HUES6 (cell line): Measurements from ENCODE around the gene NDUFB5.
A peak's percentile ranks its signal among the peaks of the same experiment; 100 is the strongest.

Experiments used
- H3K27ac ChIP-seq: 2 replicates; pipeline ENCODE4 v1.7.0; 2013; ENCODE audit warnings: low read depth, mild to moderate bottlenecking, low read length, inconsistent platforms
- H3K27me3 ChIP-seq: 2 replicates; pipeline ENCODE4 v1.6.1; 2013; ENCODE audit warnings: low read length; ENCODE audit not compliant: control insufficient read depth, insufficient read depth
- H3K36me3 ChIP-seq: 2 replicates; pipeline ENCODE4 v1.6.1; 2013; ENCODE audit warnings: low read length; ENCODE audit not compliant: control insufficient read depth, insufficient read depth
- H3K4me1 ChIP-seq: 2 replicates; pipeline ENCODE4 v1.6.1; 2013; ENCODE audit warnings: low read length; ENCODE audit not compliant: control insufficient read depth, insufficient read depth
- H3K4me3 ChIP-seq: 2 replicates; pipeline ENCODE4 v1.5.1; 2013; ENCODE audit warnings: low read depth, low read length
- H3K9ac ChIP-seq: one replicate; pipeline ENCODE4 v1.6.1; 2013; ENCODE audit warnings: mild to moderate bottlenecking, low read length
- H3K9me3 ChIP-seq: 2 replicates; pipeline ENCODE4 v1.6.1; 2013; ENCODE audit warnings: low read depth, low read length; ENCODE audit not compliant: control insufficient read depth, insufficient read depth

NDUFB5 gene

DNA sequence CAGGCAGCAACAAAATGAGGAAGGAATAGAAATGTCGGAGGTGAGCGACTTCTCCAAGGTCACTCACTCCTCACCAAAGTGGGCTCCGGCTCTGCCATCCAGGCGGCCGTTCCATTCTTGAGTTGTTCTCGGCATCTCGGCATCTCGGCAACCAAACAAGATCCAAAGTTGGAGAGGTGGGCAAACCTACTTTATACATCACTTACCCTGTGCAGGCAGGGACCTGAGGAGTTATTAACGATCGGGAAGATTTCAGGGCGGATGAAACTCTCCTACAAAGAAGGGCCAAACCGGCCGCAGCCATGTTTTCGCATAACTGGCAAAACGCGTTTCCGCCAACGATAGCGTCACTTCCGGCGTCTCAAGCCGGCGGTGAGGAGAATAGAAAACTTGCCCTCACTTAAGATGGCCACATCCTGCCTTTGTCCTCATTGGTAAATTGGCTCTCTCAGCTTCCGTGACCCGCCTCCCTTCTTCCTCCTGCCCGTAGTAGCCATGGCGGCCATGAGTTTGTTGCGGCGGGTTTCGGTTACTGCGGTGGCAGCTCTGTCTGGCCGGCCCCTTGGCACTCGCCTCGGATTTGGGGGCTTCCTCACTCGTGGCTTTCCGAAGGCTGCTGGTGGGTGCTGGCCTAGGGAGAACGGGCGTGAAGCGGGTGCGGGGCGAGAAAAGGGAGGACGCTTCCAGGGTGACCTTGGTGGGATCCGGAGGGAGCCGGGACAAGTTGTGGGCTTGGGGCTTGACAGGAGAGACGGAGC, at the start of gene NDUFB5, which contains the start of gene MRPL47:
Gene NDUFB5, plus strand, starts transcription at position 474 of the 758 bp plus-strand sequence. Its CDS starts 22 bp downstream, at position 496.
Gene MRPL47, minus strand, starts transcription at position 318 of the 758 bp plus-strand sequence. Its CDS starts 14 bp downstream, at position 304.
- H3K36me3 ChIP-seq: peaks cover 32% of the 10 kb centered on the region
- H3K9ac ChIP-seq: peak within 1 kb of the TSS; percentile 84
- H3K4me3 ChIP-seq: peak within 1 kb of the TSS; percentile 77
- H3K9me3 ChIP-seq: no peaks in the 10 kb centered on the region
- H3K27ac ChIP-seq: peak within 1 kb of the TSS; percentile 78
- peaks cover 5% of the 10 kb centered on the region; the same call in 1 of the 2 replicates for H3K4me1 ChIP-seq
- H3K27me3 ChIP-seq: no peaks in the 10 kb centered on the region

DNA sequence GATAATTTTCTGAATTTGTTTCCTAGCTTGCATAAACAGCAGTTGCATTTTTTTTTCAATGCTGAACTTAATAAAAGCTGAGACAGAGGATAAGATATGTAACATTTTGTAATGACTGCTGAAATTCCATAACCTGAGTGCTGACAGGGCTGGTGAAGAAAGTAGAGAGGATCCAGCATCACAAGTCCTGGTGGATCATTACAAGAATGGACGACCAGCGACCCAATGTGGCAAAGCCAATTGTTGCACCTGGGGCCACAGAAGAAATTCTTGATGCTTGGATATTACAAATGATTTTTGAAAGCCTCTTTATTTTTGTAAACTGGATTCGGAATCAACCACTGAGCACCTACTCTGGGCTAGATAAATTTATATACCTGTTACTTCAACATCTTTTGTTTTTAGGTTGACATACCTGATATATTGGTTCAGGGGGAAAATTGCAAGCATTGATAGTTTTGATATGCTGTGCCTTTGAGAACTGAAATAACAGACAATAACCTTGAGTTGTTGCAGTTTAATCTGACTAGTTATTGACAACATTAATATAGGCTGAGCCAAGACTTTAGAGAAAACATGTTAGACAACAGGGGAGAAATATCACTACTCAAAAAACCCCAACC, 45.7 kb upstream of the NDUFB5 start:
- H3K4me1 ChIP-seq: no peaks in the 10 kb centered on the region; the same call in 1 of the 2 replicates
- no peaks in the 10 kb centered on the region for H3K27me3 ChIP-seq
- no peak overlapping the region for H3K27ac ChIP-seq
- H3K4me3 ChIP-seq: no peak overlapping the region
- no peak overlapping the region for H3K9ac ChIP-seq
- no peaks in the 10 kb centered on the region for H3K9me3 ChIP-seq
- no peaks in the 10 kb centered on the region for H3K36me3 ChIP-seq

- Histone ChIP-seq H3K27ac (no peak overlapping the region), H3K4me3 (no peak overlapping the region), H3K9me3 (no peaks in the 10 kb centered on the region), H3K4me1 (no peaks in the 10 kb centered on the region; the same call in 1 of the 2 replicates), H3K9ac (no peak overlapping the region), H3K27me3 (no peaks in the 10 kb centered on the region), H3K36me3 (no peaks in the 10 kb centered on the region)
Measured at GRCh38 chr3:179560791-179561190, 43.8 kb upstream of the NDUFB5 start.

DNA sequence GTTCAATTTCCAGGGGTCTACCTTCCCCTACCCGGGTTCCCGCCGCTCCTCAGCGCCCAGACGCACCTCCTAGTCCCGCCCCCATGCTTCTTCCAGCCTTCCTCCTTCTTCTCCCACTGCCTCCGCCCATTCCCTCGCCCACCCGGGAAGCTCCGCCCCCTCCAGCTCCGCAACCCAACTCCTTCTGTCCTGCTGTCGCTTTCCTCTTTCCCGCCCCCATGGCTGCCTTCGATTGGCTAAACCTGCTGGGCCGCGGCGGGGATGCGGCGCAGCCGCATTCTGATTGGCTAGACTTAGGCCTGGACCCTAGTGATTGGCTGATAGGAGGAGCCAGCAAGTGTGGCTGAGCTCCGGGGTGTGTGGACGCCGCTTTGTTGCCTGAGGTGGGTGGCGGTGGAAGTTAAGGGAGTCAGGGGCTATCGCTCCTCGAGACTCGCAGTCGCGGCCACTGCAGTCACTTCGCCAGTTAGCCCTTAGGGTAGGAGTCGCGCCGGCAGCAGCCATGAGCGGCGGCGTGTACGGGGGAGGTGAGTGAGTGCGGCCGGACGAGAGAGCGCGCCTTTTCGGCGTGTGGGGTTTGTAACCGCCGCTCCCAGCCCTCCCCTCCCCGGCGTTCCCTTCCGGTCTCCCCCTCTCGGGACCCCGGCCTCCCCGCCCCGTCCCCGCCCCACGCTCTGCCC, 41.9 kb upstream of the NDUFB5 start, which contains the start of gene ACTL6A:
Gene ACTL6A, plus strand, starts transcription at position 336 of the 680 bp plus-strand sequence. Its CDS starts 167 bp downstream, at position 503.
- Histone ChIP-seq H3K4me3 (peak within 1 kb of the TSS; percentile 96), H3K9ac (peak within 1 kb of the TSS; percentile 98), H3K27ac (peak within 1 kb of the TSS; percentile 78; the same call in 1 of the 2 replicates), H3K9me3 (no peaks in the 10 kb centered on the region), H3K4me1 (no peaks in the 10 kb centered on the region; the same call in 1 of the 2 replicates), H3K27me3 (no peaks in the 10 kb centered on the region), H3K36me3 (no peaks in the 10 kb centered on the region)

GRCh38 chr3:179563271-179563783, 41.3 kb upstream of the NDUFB5 start:
- Histone ChIP-seq H3K27ac (peak overlapping the region; percentile 27; the same call in 1 of the 2 replicates), H3K9ac (peak overlapping the region; percentile 98), H3K4me1 (no peaks in the 10 kb centered on the region; the same call in 1 of the 2 replicates), H3K36me3 (no peaks in the 10 kb centered on the region), H3K4me3 (peak overlapping the region; percentile 96), H3K27me3 (no peaks in the 10 kb centered on the region), H3K9me3 (no peaks in the 10 kb centered on the region)

GRCh38 chr3:179565496-179565895, 39.1 kb upstream of the NDUFB5 start:
- peaks cover 16% of the 10 kb centered on the region for H3K36me3 ChIP-seq
- no peaks in the 10 kb centered on the region for H3K9me3 ChIP-seq
- no peaks in the 10 kb centered on the region; the same call in 1 of the 2 replicates for H3K4me1 ChIP-seq
- no peak overlapping the region for H3K4me3 ChIP-seq
- no peak overlapping the region for H3K27ac ChIP-seq
- H3K27me3 ChIP-seq: no peaks in the 10 kb centered on the region
- no peak overlapping the region for H3K9ac ChIP-seq

DNA sequence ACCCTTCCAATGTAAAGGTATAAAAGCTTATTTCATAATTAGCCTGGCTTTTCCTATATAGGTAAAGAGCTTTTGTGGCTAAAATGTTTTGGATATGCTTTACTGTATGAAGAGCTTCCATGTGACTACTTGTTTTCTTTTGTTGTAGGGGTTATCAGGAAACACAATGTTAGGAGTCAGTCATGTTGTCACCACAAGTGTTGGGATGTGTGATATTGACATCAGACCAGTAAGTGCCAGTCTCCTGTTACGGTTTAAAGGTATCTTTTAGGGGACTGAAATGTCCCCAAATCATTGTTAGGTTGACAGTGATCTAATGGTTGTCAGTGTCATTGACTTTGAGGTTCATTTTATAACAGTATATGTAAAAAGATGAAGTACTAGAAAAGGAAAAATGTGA, 23.6 kb upstream of the NDUFB5 start:
- Histone ChIP-seq H3K36me3 (peaks cover 89% of the 10 kb centered on the region), H3K9ac (no peak overlapping the region), H3K27ac (no peak overlapping the region), H3K27me3 (no peaks in the 10 kb centered on the region), H3K4me1 (no peaks in the 10 kb centered on the region), H3K9me3 (no peaks in the 10 kb centered on the region), H3K4me3 (no peak overlapping the region)

GRCh38 chr3:179589143-179589542, 15.5 kb upstream of the NDUFB5 start:
- H3K4me3 ChIP-seq: no peak overlapping the region
- H3K36me3 ChIP-seq: peaks cover 97% of the 10 kb centered on the region
- no peak overlapping the region for H3K27ac ChIP-seq
- H3K9me3 ChIP-seq: no peaks in the 10 kb centered on the region
- no peak overlapping the region for H3K9ac ChIP-seq
- H3K27me3 ChIP-seq: no peaks in the 10 kb centered on the region
- no peaks in the 10 kb centered on the region for H3K4me1 ChIP-seq

- Histone ChIP-seq H3K27ac (no peak overlapping the region), H3K4me1 (no peaks in the 10 kb centered on the region), H3K9me3 (no peaks in the 10 kb centered on the region), H3K9ac (no peak overlapping the region), H3K4me3 (no peak overlapping the region), H3K27me3 (no peaks in the 10 kb centered on the region), H3K36me3 (peaks cover 95% of the 10 kb centered on the region)
Measured at GRCh38 chr3:179590669-179591068, 13.9 kb upstream of the NDUFB5 start.

GRCh38 chr3:179591313-179591712, 13.3 kb upstream of the NDUFB5 start:
- no peak overlapping the region for H3K27ac ChIP-seq
- no peaks in the 10 kb centered on the region for H3K9me3 ChIP-seq
- no peak overlapping the region for H3K9ac ChIP-seq
- H3K36me3 ChIP-seq: peaks cover 95% of the 10 kb centered on the region
- no peaks in the 10 kb centered on the region for H3K4me1 ChIP-seq
- no peak overlapping the region for H3K4me3 ChIP-seq
- H3K27me3 ChIP-seq: no peaks in the 10 kb centered on the region
